ENCODE results near the gene FITM2.

DNA sequence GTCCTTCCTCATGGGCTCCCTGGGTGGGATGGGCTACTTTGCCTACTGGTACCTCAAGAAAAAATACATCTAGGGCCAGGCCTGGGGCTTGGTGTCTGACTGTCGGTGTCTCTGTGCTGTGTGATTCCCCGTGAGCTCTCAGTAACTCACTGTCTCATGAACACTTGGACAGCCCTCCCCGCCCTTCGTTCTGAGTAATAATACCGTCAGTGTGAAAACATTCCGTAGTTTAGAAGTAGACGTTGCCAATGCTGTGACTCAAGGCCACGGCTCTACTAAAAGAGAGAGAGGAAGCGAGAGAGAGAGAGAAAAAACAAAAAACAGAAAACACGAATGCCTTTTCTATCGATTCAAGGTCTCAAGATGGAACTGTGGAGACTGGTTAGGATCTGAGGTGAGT lies 31.8 kb downstream of the FITM2 start:
- TF ChIP-seq POLR2A (IDR thresholded peaks at IDR 0.05; ENCODE audit: extremely low read depth, insufficient read length), result no peak
- TF ChIP-seq CTCF (IDR thresholded peaks at IDR 0.05; ENCODE audit: low read depth, low read length), result no peak

Data from NB4 (cell line).